HUDEP-2 (cell line): Measurements from ENCODE around the gene CDC123.
"Not testable (repeated sequence)": the region's sequence is repeated elsewhere in the genome, so short reads cannot be mapped to it uniquely, and the experiment has no call there.

ENCODE experiments used
- DNase-seq, 76 experiments: peaks; one replicate each; lab custom pipeline; 2025; ENCODE audit not compliant: unreplicated experiment in 76 of 76; lab: John Stamatoyannopoulos, UW

The CDC123 gene

DNA sequence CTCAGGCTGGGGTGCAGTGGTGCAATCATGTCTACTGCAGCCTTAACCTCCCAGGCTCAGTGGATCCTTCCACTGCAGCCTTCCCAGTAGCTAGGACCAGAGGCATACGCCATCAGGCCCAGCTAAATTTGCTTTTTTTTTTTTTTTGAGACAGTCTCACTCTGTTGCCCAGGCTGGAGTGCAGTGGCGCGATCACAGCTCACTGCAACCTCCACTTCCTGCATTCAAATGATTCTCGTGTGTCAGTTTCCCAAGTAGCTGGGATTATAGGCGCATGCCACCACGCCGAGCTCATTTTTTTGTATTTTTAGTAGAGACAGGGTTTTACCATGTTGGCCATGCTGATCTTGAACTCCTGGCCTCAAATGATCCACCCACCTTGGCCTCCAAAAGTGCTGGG lies 81.9 kb downstream of the CDC123 start:
- not testable (repeated sequence) for DNase-seq

DNA sequence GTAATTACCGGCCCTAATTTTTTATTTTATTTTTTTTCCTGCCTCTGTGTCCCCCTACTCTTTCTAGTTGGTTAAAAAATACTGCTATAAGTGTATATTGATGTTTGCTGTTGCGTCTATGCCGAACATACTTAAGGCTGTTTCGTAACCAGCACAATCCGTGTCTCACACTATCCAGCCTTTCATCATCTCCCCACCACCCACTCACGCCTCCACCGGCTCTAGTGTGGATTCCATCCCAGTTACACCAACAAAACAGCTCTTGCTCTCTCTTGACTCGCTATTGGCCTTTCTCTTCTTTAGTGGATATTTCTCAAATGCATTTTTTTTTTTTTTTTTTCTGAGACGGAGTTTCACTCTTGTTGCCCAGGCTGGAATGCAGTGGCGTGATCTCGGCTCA lies 83.3 kb downstream of the CDC123 start:
- DNase-seq, result no peak

DNA sequence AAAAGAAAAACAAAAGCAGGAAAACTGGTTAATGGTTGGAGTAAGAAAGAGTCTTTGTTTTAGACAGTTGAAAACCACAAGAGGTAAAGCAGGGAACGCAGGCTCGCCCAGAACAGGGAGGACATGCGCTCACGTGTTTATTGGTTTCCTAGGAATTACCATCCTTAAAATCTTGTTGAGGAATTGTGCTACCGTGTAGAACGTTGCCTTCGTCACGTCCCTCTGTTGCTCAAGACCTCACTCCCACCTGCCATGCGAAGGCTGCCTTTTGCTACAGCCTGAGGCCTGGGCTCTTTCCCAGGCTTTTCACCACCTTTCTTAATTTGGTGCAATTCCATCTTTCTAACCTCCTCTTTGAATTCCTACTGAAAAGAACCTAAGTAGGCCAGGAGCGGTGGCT lies 91.8 kb downstream of the CDC123 start:
- DNase-seq, result no peak

DNA sequence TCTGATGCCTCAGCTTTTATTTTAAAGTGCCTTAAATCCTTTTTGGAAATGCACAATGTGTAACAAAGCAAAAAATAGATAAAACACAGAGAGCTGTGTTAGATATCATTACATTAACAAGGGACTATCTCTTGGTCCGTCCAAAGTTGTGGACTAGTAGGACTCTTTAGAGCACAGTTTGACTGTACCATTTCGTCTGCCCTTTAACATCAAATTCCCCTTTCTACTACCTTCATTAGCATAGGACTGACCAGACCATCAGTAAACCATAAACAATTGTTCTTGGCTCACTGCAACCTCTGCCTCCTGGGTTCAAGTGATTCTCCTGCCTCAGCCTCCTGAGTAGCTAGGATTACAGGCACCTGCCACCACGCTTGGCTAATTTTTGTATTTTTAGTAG lies 101.8 kb downstream of the CDC123 start:
- DNase-seq, result not testable (repeated sequence)

DNA sequence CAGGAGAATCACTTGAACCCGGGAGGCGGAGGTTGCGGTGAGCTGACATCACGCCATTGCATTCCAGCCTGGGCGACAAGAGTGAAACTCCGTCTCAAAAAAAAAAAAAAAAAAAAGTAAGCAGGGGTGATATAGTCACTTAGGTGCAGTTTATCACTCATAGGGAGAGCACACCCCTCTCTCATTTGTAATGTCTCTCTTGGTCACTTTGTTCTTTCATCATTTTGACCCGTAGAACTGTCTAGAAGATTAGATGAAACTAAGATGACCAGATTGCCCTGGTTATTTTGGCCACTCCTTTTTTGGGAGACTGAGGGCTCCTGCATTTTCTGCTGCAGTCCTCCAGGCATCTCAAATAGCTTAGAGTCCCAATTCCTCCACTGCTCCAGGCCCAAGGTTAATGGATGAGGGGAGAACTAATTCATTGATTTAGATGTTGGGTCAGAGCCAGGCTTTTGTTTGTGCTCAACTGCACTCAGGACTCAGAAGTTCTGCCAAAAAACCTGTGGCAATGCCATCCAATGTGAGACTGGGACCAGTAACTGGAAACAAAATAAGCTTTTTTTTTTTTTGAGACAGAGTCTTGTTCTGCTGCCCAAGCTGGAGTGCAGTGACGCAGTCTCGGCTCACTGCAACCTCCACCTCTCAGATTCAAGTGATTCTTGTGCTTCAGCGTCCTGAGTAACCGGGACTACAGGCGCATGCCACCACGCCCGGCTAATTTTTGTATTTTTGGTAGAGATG lies 103.4 kb downstream of the CDC123 start:
- no peak for DNase-seq
